T-helper 9 cell (primary cell): ENCODE results near the gene AFP.

Experiments used
- DNase-seq: peaks from one replicate; pipeline ENCODE4 v3.0.0-alpha.2; 2020

The AFP gene

GRCh38 chr4:73439445-73439844, 3.4 kb downstream of the AFP start:
- no peak for DNase-seq

- no peak for DNase-seq
Measured at GRCh38 chr4:73439991-73440390, 4.0 kb downstream of the AFP start.

GRCh38 chr4:73440653-73441052, 4.6 kb downstream of the AFP start:
- DNase-seq: no peak

GRCh38 chr4:73442275-73442674, 6.3 kb downstream of the AFP start:
- DNase-seq: no peak

DNA sequence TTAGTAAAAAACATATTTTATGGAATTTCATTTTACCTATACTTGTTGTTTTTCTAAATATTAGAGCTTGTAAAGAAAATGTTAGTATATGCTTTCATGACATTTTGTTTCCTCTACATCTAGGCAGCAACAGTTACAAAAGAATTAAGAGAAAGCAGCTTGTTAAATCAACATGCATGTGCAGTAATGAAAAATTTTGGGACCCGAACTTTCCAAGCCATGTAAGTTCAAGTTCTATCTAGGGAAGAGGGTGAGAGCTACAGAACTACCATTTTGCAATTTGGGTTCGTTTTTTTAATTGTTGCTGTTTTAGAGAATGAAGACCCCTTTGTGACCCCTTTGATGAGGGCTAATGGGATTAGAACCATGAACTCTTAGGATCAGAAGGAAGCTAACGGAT, 7.2 kb downstream of the AFP start:
- no peak for DNase-seq

- DNase-seq: no peak
Measured at GRCh38 chr4:73445383-73446335, 9.6 kb downstream of the AFP start.

DNA sequence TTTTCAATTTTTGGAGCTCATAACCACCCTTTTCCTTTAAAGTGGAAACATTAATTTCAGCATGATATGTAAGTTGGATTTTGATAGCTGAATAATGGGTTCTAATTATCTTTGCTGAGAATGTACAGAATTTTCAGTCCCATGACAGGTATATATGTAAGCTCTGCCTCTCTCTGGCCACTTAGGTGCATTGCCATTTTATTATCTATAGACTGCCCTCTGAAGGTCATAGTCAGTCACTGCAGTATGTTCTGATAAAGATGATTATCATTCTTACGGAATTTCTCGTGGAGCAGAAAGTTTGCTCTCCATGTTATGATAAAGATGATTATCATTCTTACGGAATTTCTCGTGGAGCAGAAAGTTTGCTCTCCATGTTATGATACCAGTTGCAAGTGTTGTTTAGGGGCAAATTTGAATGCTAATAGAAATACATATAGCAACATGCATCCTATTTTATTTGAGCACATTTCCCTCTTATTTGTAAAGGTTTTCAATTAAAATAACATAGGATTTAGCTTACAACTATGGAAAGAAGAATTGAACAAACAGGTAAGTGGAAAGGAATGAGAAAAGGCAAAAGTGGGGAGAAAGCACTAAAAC, 10.4 kb downstream of the AFP start:
- DNase-seq: no peak

GRCh38 chr4:73447671-73448070, 11.7 kb downstream of the AFP start:
- no peak for DNase-seq

DNA sequence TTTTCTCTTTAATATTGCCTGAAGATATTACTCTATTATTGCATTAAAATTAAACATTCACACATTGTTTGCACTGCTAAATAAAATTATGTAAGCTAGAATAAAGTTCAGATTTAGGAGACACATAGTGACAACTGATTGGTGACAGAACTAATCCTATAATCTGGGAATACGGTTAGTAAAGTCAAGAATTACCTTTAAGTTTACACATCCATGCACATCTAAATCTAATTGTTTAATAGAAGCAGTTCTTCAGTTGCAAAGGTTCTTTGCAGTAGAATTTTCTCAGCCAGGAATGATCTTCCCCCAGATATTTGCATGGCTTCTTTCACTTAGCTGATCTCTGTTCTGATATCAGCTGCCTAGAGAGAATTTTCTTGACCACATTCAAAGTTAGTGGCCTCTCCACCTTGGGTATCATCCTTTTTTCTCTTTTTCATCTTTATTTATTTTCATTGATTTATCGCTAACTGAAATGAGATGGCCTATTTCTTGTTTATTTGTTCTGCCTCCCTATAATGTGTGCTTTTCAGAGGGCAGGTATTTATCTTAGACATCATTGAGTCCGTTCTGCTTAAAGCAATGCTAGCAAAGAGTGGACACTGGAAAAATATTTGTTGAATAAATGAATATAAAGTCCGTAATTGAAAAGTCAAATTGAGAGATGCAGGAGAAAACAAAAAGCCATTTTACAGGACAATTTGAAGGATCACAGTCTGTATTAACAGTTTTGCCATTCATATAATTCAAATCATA, 12.6 kb downstream of the AFP start:
- DNase-seq: no peak

DNA sequence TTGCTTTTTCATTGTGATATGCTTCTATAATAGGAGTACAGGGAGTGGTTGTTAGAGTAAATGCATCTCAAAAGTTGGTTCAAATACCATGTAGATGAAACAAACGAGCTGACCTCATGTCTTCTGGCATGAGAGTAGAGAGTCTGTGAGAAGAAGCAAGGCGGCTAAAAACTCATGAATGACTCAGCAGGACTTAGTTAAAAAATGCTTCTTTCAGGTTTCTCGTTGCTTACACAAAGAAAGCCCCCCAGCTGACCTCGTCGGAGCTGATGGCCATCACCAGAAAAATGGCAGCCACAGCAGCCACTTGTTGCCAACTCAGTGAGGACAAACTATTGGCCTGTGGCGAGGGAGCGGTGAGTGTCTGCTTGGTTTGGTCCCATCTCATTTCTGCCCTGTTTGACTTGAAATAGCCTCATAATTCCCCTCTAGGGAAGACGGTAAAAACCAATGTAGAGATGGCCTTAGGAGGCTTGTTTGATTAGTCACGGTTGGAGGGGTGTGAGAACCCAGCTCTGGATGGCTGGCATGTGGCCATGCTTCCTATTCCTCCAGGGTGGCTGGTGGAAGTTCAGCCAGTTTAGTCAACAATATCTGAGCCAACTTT, 14.5 kb downstream of the AFP start:
- DNase-seq: no peak

- DNase-seq: no peak
Measured at GRCh38 chr4:73451404-73451803, 15.4 kb downstream of the AFP start.

- no peak for DNase-seq
Measured at GRCh38 chr4:73451981-73452747, 16.1 kb downstream of the AFP start.

GRCh38 chr4:73452953-73453700, 17.1 kb downstream of the AFP start:
- no peak for DNase-seq

DNA sequence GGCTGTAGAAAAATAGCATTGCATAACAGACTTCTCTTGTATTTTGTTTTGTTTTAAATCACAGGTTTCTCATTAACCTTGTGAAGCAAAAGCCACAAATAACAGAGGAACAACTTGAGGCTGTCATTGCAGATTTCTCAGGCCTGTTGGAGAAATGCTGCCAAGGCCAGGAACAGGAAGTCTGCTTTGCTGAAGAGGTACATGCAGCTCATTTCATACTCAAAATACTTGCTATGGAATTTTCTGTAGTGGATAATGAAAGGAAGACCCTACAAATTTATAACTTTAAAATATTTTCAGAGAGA, 17.6 kb downstream of the AFP start:
- no peak for DNase-seq

GRCh38 chr4:73454920-73455319, 18.9 kb downstream of the AFP start:
- no peak for DNase-seq

GRCh38 chr4:73456177-73457022, 20.4 kb downstream of the AFP start:
- no peak for DNase-seq

DNA sequence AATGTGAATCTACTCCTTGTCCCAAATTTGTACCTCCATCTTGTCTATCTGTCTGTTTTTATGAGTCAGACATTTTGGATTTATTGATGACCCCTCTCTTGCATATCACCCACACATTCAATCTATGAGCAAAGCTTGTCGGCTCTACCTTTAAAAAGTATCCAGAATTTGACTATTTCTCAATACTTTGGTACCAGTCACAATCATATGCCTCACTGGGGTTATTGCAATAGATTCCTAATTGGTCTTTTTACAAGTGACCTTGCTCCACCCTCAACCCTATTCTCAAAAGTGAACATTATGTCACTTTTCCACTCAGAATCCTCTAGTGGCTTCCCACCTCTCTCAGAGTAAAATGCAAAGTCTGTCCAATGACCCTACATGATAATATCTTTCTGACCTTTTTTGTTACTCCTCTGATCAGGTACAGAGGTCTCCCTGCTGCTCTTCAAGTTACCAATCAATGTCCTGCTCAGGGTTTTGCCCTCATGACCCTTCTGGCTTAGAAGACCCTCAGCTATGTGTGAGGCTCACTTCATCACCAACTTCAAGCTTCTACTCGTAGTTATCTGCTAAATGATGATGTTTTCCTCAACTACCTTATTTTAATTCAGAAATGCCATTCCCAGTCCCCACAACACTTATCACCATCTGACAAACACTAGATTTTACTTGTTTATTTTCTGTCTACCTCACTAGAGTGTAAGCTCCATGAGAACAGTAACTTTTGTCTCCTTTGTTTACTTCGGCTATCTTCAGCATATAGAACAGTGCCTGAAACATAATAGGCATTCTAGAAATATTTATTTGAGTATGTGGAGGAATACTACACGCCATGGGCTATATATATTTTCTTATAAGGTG, 22.4 kb downstream of the AFP start:
- no peak for DNase-seq

GRCh38 chr4:73459048-73459421, 23.0 kb downstream of the AFP start:
- DNase-seq: no peak

- DNase-seq: no peak
Measured at GRCh38 chr4:73460913-73461522, 25.0 kb downstream of the AFP start.
